NB4 (cell line): ENCODE data around the gene GNAT2.

ENCODE experiments used
- POLR2A ChIP-seq: IDR thresholded peaks from 2 replicates; pipeline ENCODE4 v1.6.1; 2011; ENCODE audit warnings: mild to moderate bottlenecking; ENCODE audit not compliant: insufficient read length; ENCODE audit errors: extremely low read depth
- TF ChIP-seq, protein P1 (sequence below): IDR thresholded peaks from one replicate; pipeline ENCODE4 v1.5.1; 2012; ENCODE audit warnings: low read depth, low read length

DNA sequence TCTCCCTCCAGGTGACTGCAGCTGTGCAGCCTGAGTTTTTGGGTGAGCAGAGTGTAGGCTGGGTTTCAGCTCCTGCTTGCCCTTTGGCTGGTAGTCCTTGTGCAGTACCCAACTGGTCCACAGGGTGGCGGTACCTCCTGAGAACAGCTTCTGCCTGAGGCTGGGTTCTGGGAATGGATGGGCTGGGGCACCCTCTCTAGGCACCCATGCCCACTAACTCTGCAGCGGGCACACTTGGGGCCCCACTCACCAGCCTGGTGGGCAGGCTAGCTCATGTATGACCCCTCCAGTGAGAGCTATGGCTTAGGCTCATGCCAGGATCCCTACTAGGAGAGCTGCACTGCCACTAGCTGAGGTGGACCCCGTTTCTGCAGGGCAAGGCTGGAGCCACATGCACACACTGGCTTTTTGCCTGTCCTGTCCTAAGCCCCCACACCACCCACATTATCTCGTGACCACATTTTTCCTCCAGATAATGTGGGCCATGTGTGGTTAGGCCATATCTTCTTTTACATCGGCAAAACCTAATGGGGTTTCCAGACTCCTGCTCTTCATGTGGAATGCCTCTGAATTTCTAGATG, 21.0 kb upstream of the GNAT2 start:
- TF ChIP-seq, protein P1, sequence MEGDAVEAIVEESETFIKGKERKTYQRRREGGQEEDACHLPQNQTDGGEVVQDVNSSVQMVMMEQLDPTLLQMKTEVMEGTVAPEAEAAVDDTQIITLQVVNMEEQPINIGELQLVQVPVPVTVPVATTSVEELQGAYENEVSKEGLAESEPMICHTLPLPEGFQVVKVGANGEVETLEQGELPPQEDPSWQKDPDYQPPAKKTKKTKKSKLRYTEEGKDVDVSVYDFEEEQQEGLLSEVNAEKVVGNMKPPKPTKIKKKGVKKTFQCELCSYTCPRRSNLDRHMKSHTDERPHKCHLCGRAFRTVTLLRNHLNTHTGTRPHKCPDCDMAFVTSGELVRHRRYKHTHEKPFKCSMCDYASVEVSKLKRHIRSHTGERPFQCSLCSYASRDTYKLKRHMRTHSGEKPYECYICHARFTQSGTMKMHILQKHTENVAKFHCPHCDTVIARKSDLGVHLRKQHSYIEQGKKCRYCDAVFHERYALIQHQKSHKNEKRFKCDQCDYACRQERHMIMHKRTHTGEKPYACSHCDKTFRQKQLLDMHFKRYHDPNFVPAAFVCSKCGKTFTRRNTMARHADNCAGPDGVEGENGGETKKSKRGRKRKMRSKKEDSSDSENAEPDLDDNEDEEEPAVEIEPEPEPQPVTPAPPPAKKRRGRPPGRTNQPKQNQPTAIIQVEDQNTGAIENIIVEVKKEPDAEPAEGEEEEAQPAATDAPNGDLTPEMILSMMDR, result peak; percentile 89
- TF ChIP-seq POLR2A, result no peak
